ENCODE data around the gene CYP1A2. TPM values are rescaled to one million over a fixed set of nuclear protein-coding genes. Genes with fewer than 3 reads are reported as not detected.

Gene CYP1A2
- total RNA-seq, 1 donor from 2014 or later: not detected

GRCh38 chr15:74799255-74799855 is 50.7 kb downstream of the CYP1A2 start:
- no peaks in the 10 kb centered on the region for H3K27me3 ChIP-seq (ENCODE audit: control insufficient read depth, insufficient read depth, low read length)
- DNase-seq (ENCODE audit: low read depth) (no peak), FAIRE-seq (no peak)
- no peak for TF ChIP-seq CTCF (IDR thresholded peaks at IDR 0.05; ENCODE audit: insufficient read depth, low read length, severe bottlenecking)
- H3K36me3 ChIP-seq (ENCODE audit: control insufficient read depth, insufficient read depth, low read length): peaks cover 34% of the 10 kb centered on the region
- H3K4me3 ChIP-seq (ENCODE audit: low read depth, low read length): no peak overlapping the region

DNA sequence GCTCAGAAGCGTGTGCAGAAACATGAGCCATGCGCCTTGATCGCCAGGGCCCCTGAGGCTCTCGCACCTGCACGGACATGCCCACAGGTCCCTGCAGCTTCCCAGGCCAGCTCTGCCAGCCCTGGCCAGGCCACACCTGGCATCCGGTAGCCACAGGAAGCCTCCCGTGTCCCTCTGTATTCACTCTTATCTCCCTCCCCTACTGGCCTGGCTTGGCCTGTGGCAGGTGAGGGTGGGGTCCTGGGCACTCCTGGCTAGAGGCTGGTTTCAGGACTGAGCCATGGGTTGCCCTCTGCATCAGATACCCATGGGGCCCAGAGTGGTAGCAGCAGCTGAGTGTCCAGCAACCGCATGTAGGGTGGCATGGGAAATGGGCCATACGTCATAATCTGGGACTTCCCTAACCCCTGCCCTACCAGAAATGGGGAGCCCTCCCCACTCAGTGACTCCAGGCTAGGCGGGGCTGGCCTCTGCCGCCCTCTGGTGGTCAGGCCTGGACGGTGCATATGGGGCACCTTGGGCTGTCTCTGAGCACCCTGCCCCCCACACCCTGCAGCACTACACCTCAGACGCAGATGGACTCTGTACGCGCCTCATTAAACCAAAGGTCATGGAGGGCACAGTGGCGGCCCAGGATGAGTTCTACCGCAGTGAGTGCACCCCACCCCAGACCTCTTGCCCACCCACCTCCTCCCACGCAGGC is 51.4 kb downstream of the CYP1A2 start:
- Histone ChIP-seq H3K36me3 (ENCODE audit: control insufficient read depth, insufficient read depth, low read length) (peaks cover 34% of the 10 kb centered on the region), H3K27me3 (ENCODE audit: control insufficient read depth, insufficient read depth, low read length) (no peaks in the 10 kb centered on the region), H3K4me3 (ENCODE audit: low read depth, low read length) (no peak overlapping the region)
- peak; percentile 98 for FAIRE-seq
- peak; percentile 99 for TF ChIP-seq CTCF (IDR thresholded peaks at IDR 0.05; ENCODE audit: insufficient read depth, low read length, severe bottlenecking)
- peak; percentile 94 for DNase-seq (ENCODE audit: low read depth)

DNA sequence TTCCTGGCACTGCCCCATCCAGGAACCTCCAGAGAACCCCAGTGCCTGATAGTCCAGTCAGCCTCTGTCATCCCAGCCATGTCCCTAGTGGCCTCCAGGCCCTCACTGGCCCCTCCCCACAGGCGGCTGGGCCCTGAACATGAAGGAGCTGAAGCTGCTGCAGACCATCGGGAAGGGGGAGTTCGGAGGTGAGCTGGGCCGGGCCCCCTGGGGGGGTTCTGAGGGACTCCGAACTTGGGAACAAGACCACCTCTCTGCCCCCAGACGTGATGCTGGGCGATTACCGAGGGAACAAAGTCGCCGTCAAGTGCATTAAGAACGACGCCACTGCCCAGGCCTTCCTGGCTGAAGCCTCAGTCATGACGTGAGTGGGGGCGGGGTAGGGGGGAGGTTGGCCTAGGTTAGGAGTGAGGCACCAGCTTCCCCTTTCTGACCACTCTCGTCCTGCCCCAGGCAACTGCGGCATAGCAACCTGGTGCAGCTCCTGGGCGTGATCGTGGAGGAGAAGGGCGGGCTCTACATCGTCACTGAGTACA is 52.0 kb downstream of the CYP1A2 start:
- Histone ChIP-seq H3K4me3 (ENCODE audit: low read depth, low read length) (no peak overlapping the region), H3K36me3 (ENCODE audit: control insufficient read depth, insufficient read depth, low read length) (peaks cover 34% of the 10 kb centered on the region), H3K27me3 (ENCODE audit: control insufficient read depth, insufficient read depth, low read length) (no peaks in the 10 kb centered on the region)
- FAIRE-seq (no peak), DNase-seq (ENCODE audit: low read depth) (no peak)
- no peak for TF ChIP-seq CTCF (IDR thresholded peaks at IDR 0.05; ENCODE audit: insufficient read depth, low read length, severe bottlenecking)

- FAIRE-seq: no peak
- Histone ChIP-seq H3K27me3 (ENCODE audit: control insufficient read depth, insufficient read depth, low read length) (no peaks in the 10 kb centered on the region), H3K36me3 (ENCODE audit: control insufficient read depth, insufficient read depth, low read length) (peaks cover 34% of the 10 kb centered on the region), H3K4me3 (ENCODE audit: low read depth, low read length) (no peak overlapping the region)
- no peak for DNase-seq (ENCODE audit: low read depth)
- TF ChIP-seq CTCF (IDR thresholded peaks at IDR 0.05; ENCODE audit: insufficient read depth, low read length, severe bottlenecking): no peak
These were observed 52.8 kb downstream of the CYP1A2 start for GRCh38 chr15:74801311-74801997.

DNA sequence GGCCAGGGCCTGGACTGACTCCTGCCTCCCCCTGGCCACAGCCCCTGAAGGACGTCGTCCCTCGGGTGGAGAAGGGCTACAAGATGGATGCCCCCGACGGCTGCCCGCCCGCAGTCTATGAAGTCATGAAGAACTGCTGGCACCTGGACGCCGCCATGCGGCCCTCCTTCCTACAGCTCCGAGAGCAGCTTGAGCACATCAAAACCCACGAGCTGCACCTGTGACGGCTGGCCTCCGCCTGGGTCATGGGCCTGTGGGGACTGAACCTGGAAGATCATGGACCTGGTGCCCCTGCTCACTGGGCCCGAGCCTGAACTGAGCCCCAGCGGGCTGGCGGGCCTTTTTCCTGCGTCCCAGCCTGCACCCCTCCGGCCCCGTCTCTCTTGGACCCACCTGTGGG is 53.6 kb downstream of the CYP1A2 start:
- Histone ChIP-seq H3K27me3 (ENCODE audit: control insufficient read depth, insufficient read depth, low read length) (no peaks in the 10 kb centered on the region), H3K4me3 (ENCODE audit: low read depth, low read length) (no peak overlapping the region), H3K36me3 (ENCODE audit: control insufficient read depth, insufficient read depth, low read length) (peaks cover 34% of the 10 kb centered on the region)
- TF ChIP-seq CTCF (IDR thresholded peaks at IDR 0.05; ENCODE audit: insufficient read depth, low read length, severe bottlenecking): no peak
- FAIRE-seq: no peak
- no peak for DNase-seq (ENCODE audit: low read depth)
